ENCODE results near the gene PTPMT1. TPM values are rescaled to one million over a fixed set of nuclear protein-coding genes. Genes with fewer than 3 reads are reported as not detected.
A peak's percentile ranks its signal among the peaks of the same experiment; 100 is the strongest.

Gene PTPMT1
- total RNA-seq, 2 experiments from 2014 or later: 48.4 to 50.2 TPM

- peak overlapping the region; percentile 12 for H3K27ac Mint-ChIP-seq
- no peak overlapping the region for H3K4me3 Mint-ChIP-seq
- ATAC-seq (no peak), DNase-seq (no peak)
- no peaks in the 10 kb centered on the region for H3K9me3 Mint-ChIP-seq (ENCODE audit: low read depth)
- peaks cover 14% of the 10 kb centered on the region for H3K36me3 Mint-ChIP-seq
- peaks cover 30% of the 10 kb centered on the region for H3K4me1 Mint-ChIP-seq
- CTCF ChIA-PET: interaction anchor here (0.8 kb wide), 1 partner anchor 63 kb away, joined by 5 read pairs; no protein-coding TSS in a partner anchor
- no peaks in the 10 kb centered on the region for H3K27me3 Mint-ChIP-seq
Observed at GRCh38 chr11:47615249-47615648, 49.9 kb downstream of the PTPMT1 start.

- Mint-ChIP-seq H3K27me3 (no peaks in the 10 kb centered on the region), H3K9me3 (ENCODE audit: low read depth) (no peaks in the 10 kb centered on the region), H3K4me1 (peaks cover 30% of the 10 kb centered on the region), H3K36me3 (peaks cover 18% of the 10 kb centered on the region), H3K4me3 (no peak overlapping the region), H3K27ac (no peak overlapping the region)
- ATAC-seq (peak; percentile 67), DNase-seq (peak; percentile 62)
- CTCF ChIA-PET: interaction anchor here (0.8 to 1.5 kb wide), 10 partner anchors 10 to 323 kb away, joined by 3 to 5 read pairs (median 3); partner anchors contain the start of genes FAM180B and PTPMT1
Observed at GRCh38 chr11:47616726-47617416, 51.5 kb downstream of the PTPMT1 start.

- H3K36me3 Mint-ChIP-seq: peaks cover 21% of the 10 kb centered on the region
- peaks cover 30% of the 10 kb centered on the region for H3K4me1 Mint-ChIP-seq
- no peaks in the 10 kb centered on the region for H3K27me3 Mint-ChIP-seq
- no peaks in the 10 kb centered on the region for H3K9me3 Mint-ChIP-seq (ENCODE audit: low read depth)
- H3K27ac Mint-ChIP-seq: no peak overlapping the region
- no peak for DNase-seq
- no peak for ATAC-seq
- CTCF ChIA-PET: interaction anchor here (0.8 to 1.4 kb wide), 6 partner anchors 31 to 324 kb away, joined by 3 to 5 read pairs (median 3); partner anchors contain the start of genes FAM180B and PTPMT1
- H3K4me3 Mint-ChIP-seq: no peak overlapping the region
Observed at GRCh38 chr11:47617417-47617809, 52.0 kb downstream of the PTPMT1 start.

- DNase-seq (no peak), ATAC-seq (no peak)
- CTCF ChIA-PET: interaction anchor here (1.5 kb wide), 1 partner anchor 232 kb away, joined by 3 read pairs; no protein-coding TSS in a partner anchor
- peaks cover 23% of the 10 kb centered on the region for H3K4me1 Mint-ChIP-seq
- peaks cover 29% of the 10 kb centered on the region for H3K36me3 Mint-ChIP-seq
- H3K27ac Mint-ChIP-seq: no peak overlapping the region
- no peak overlapping the region for H3K4me3 Mint-ChIP-seq
- no peaks in the 10 kb centered on the region for H3K9me3 Mint-ChIP-seq (ENCODE audit: low read depth)
- H3K27me3 Mint-ChIP-seq: no peaks in the 10 kb centered on the region
Observed at GRCh38 chr11:47620836-47621378, 55.5 kb downstream of the PTPMT1 start.

Other genes starting within 250 kb of the PTPMT1 start
- gene MYBPC3, start 212.9 kb upstream of the PTPMT1 start, total RNA-seq: not detected
- not detected for gene SPI1, start 187.1 kb upstream of the PTPMT1 start, total RNA-seq
- gene SLC39A13, start 157.0 kb upstream of the PTPMT1 start, total RNA-seq: 10 to 100 TPM; 18.2 to 22.1 TPM
- gene PSMC3, start 139.2 kb upstream of the PTPMT1 start, total RNA-seq: 100 to 1,000 TPM; 150 to 164 TPM
- gene RAPSN, start 116.5 kb upstream of the PTPMT1 start, total RNA-seq: under 1 TPM; 0.16 to 0.79 TPM
- 100 to 1,000 TPM; 108 to 118 TPM for gene CELF1, start 12.5 kb upstream of the PTPMT1 start, total RNA-seq
- gene KBTBD4, start 13.4 kb downstream of the PTPMT1 start, total RNA-seq: 10 to 100 TPM; 17.7 to 19.0 TPM
- 100 to 1,000 TPM; 110 to 127 TPM for gene NDUFS3, start 13.5 kb downstream of the PTPMT1 start, total RNA-seq
- gene FAM180B, start 21.1 kb downstream of the PTPMT1 start, total RNA-seq: under 1 TPM in 1 of 2 experiments, not detected in 1; 0.21 TPM
- under 1 TPM in 1 of 2 experiments, not detected in 1; 0.23 TPM for gene C1QTNF4, start 28.8 kb downstream of the PTPMT1 start, total RNA-seq
- gene MTCH2, start 77.0 kb downstream of the PTPMT1 start, total RNA-seq: 100 to 1,000 TPM in 1 of 2 experiments, 10 to 100 TPM in 1; 70.9 to 100 TPM
- 10 to 100 TPM in 1 of 2 experiments, 1 to 10 TPM in 1; 5.6 to 10.3 TPM for gene AGBL2, start 149.8 kb downstream of the PTPMT1 start, total RNA-seq
- 100 to 1,000 TPM; 142 to 182 TPM for gene FNBP4, start 201.7 kb downstream of the PTPMT1 start, total RNA-seq